ENCODE results near the gene CKM.

- TF ChIP-seq CTCF (IDR thresholded peaks at IDR 0.05), result no peak
- no peak for TF ChIP-seq POLR2A (IDR thresholded peaks at IDR 0.05; ENCODE audit: low read depth)
- no peak for TF ChIP-seq POLR2AphosphoS5 (IDR thresholded peaks at IDR 0.05)
Measured at GRCh38 chr19:45275370-45275971, 47.2 kb downstream of the CKM start.
